G401.6 (cell line): ENCODE data around the gene CNOT1.
A peak's percentile ranks its signal among the peaks of the same experiment; 100 is the strongest.
"Not testable (repeated sequence)": the region's sequence is repeated elsewhere in the genome, so short reads cannot be mapped to it uniquely, and the experiment has no call there.

Experiments used
- FAIRE-seq: peaks from 2 replicates; lab custom pipeline; 2012; peaks lifted over from hg19 to GRCh38; lab: Jason Lieb, UNC

Gene CNOT1

DNA sequence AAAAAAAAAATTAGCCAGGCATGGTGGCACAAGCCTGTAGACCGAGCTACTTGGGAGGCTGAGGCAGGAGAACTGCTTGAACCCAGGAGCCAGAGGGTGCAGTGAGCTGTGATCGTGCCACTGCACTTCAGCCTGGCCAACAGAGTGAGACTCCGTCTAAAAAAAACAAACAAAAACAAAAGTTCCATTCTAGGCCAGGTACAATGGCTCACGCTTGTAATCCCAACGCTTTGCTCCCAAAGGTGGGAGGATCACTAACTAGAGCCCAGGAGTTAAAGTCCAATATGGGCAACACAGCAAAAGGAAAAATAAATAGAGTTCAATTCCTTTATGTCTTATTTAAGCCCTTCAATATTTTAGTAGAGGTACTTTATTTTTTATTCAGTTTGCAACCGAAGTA, 47.5 kb downstream of the CNOT1 start:
- FAIRE-seq, result no peak

DNA sequence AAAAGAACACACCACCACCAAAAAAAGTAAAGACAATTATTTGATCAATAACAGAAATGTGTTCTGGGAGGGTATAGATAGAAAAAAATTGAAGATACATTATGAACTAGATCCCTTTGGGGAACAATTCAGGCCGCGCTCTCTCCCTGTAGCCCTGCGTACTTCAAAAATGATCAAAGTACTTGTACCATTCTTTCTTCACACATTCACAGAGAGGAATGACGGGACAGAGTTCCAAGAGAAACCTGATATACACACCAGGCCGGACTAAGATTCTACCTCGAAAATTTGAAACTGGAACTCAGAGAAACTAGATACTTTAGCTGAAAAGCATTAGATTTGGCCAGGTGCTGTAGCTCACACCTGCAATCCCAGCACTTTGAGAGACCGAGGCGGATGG, 50.0 kb downstream of the CNOT1 start:
- no peak for FAIRE-seq

GRCh38 chr16:58578642-58579041, 51.0 kb downstream of the CNOT1 start:
- no peak for FAIRE-seq

GRCh38 chr16:58577141-58577540, 52.5 kb downstream of the CNOT1 start:
- FAIRE-seq, result no peak

GRCh38 chr16:58574895-58575294, 54.7 kb downstream of the CNOT1 start:
- no peak for FAIRE-seq

GRCh38 chr16:58565697-58566096, 63.9 kb downstream of the CNOT1 start:
- not testable (repeated sequence) for FAIRE-seq

DNA sequence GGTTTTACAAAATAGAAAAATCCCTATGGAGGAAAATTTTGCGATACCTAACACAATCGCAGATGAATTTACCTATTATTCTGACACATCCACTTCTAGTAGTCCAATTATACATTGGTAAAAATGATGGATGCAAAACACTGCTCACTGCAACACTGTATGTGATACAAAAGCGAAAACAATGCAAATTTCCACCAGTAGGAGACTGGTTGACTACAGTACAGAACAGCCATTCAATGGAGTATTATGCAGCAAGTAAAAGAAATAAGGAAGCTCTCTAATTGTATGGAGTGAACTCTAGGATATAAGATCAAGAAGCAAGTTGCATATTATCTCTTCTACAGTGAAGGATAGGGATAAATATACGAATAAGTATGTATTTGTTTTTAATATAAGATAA, 65.9 kb downstream of the CNOT1 start:
- FAIRE-seq, result no peak

GRCh38 chr16:58563235-58563634, 66.4 kb downstream of the CNOT1 start:
- no peak for FAIRE-seq

DNA sequence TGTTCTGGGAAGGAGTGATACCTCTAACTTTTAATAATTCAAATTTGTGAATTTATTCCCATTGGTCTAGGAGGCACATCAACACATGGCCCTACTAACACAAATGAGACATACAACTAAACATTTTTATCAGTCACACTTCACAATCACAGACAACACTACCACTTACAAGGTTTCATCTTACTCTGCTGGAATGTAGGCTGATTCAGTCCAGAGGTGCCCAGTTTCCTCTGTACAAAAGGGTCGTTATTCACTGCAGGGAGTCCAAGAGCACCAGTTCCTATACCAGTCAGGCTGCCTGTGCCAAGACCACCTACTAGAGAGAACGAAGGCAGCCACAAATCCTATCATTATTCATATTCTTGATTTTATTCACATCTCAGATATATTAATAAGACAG, 72.9 kb downstream of the CNOT1 start:
- FAIRE-seq, result no peak

GRCh38 chr16:58551496-58551895, 78.1 kb downstream of the CNOT1 start:
- FAIRE-seq, result no peak

- FAIRE-seq, result no peak
Measured at GRCh38 chr16:58548378-58548777, 81.2 kb downstream of the CNOT1 start.

GRCh38 chr16:58543685-58544084, 85.9 kb downstream of the CNOT1 start:
- no peak for FAIRE-seq

DNA sequence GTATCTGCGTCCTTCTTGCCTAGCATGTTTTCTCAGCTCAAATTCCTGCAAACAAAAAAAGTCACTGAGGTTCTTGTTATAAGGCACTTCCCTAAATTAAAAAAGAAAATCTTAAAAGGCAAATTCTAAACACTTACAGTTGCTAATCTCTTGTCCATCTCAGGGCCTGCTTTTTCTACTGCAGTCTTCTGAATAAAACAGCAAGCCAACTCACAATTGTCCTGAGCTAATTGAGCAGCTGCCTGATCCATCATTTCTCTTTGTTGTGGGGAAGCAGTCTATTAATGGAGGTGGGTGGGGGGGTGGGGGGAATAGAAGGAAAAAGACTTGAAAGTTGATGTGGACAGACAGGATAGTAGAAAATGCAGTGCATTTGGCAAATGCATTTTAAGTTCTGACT, 87.3 kb downstream of the CNOT1 start:
- no peak for FAIRE-seq

DNA sequence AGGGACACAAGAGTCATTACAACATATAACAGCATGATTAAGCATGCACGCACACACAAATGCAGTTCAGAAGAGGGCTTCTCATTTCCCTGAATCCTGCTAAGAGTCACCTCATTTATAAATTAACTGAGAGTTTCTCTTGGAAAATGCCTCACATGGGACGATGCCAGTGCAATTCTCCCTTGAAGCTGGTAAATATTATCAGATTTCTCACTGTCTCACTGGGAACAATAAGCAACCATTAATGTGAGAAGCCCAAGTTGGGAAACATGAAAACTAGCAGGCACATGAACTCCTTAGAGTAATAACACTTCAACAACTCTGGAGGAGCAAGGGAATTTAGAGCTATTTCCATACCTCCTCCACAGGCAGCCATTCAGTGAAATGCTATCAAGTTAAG, 87.9 kb downstream of the CNOT1 start:
- no peak for FAIRE-seq

DNA sequence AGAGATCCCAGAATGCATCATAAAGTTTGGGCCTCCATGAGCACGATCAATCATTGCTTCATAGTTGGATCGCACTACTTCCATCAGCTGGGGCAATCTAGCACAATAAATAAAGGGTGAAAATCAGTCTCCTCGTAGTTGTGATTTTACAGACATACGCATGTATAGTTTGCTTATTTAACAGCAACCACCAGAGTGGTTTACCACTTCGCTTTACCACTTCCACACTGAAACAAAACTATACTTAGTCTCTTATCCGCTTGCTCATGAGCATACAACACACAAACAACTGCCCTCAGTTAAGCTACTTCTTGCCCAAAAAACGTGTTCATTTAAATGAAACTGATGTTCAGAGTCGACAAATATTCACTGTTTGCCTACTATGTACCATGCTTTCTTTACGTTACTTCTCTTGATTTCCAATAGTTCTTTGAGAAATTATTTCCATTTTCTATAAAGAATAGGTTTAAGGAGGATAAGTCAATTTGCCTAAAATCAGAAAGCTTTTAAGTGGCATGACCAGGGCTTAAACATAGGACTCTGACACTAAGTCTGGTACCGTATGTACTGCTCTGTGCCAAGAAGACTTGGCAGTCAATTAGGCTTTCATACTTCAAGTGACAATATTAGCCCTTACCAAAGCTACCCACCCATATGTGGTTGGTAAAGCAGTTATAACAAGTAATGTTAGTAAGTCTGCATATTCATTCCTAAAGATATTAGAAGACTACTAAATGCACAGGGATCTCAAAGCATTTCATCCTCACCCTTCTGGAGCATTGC, 92.3 kb downstream of the CNOT1 start:
- FAIRE-seq, result no peak

- FAIRE-seq, result peak; percentile 6
Measured at GRCh38 chr16:58536278-58536677, 93.3 kb downstream of the CNOT1 start.

- no peak for FAIRE-seq
Measured at GRCh38 chr16:58535100-58535499, 94.5 kb downstream of the CNOT1 start.

DNA sequence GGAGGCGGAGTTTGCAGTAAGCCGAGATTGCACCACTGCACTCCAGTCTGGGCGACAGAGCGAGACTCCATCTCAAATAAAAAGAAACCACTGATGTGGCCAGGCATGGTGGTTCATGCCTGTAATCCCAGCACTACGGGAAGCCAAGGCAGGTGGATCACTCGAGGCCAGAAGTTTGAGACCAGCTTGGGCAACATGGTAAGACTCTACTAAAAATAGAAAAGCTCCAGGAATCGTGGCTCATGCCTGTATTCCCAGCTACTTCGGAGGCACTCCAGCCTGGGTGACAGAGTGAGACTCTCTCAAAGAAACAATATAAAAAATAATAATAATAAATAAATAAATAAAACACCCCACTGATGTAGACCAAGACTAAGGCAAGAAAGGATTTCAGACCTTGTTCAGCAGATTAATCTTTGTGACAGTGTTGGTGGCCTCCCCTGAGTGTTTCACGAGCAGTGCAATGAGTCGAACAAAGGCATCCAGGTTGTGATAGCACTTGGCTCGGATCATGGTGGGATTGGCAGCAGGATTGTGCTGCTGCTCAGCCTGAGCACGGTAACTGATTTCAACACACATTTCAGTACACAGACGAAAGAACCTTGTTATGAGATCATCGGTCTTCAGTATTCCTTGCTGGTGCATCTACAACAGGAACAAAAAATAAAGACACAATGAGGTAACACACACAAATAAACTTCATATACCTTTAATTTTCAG, 95.7 kb downstream of the CNOT1 start:
- FAIRE-seq, result no peak

DNA sequence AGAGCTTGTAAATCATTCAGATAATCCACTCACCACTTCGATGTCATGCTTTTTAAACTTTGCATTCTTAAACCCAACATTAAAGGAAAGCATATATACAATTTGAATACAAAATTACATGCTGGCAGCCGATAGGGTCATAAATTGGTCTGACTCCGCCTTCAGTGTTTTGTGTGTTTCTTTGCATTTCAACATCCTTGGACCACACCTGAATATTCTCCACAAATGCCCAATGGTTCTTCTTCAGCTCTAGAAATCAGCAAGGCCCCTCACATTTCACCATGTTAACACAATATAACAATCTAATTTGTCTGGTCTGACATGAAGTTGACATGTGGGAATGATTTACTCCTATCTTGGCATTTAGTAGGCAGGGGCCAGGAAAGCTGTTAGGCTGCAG, 97.2 kb downstream of the CNOT1 start:
- FAIRE-seq, result no peak

GRCh38 chr16:58530179-58530578, 99.4 kb downstream of the CNOT1 start:
- no peak for FAIRE-seq

DNA sequence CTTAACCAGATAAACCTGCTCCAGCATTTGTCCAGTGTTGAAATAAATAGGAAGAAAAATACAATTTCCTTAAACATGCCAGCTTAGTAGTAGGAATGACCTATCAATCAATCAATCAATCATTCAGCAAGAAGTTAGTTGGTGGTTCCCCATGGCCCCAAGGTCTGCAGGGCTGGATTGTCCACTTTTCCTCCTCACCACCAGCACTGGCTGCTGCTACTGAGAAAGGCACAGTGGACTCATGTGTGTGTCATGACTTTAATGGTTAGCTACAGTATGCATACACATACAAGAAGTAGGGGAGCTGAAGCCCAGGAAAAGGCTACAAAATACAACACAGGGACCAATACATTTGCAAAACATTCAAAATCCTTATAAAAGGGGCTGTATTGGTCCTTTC, 109.9 kb downstream of the CNOT1 start:
- FAIRE-seq, result no peak

- no peak for FAIRE-seq
Measured at GRCh38 chr16:58518980-58519368, 110.7 kb downstream of the CNOT1 start.

DNA sequence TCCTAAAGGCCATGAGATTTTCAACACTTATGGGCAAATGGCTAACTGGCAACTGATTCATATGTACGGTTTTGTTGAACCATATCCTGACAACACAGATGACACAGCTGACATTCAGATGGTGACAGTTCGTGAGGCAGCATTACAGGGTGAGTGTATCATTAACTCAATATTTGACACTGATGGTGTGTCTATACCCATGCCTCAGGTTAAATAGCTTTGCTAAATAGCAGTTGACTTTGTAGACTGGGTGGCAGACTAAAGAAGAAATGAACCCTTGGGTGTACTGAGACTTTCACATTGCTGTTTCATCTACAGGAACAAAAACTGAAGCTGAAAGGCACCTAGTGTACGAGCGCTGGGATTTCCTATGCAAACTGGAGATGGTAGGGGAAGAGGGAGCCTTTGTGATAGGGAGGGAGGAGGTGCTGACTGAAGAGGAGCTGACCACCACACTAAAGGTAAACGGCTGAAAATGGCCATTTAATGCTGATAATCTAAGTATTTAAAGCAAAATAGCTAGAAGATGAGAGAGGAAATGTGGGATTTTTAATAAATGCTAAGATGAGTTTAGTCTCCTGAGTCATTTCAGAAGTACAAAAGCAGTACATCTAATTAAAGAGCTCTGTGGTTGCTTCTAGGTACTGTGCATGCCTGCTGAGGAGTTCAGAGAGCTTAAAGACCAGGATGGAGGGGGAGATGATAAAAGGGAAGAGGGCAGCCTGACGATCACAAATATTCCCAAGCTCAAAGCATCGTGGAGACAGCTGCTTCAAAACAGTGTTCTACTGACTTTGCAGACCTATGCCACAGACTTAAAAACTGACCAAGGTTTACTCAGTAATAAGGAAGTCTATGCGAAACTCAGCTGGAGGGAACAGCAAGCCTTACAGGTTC, 111.3 kb downstream of the CNOT1 start:
- FAIRE-seq, result no peak
